K562 (cell line): Measurements from ENCODE around the gene S100P. TPM values are rescaled to one million over a fixed set of nuclear protein-coding genes. Genes with fewer than 3 reads are reported as not detected.

ENCODE experiments used
- ATAC-seq: fragments of 200-7000 bp; cut with Tn5 transposase; 3 replicates; pipeline ENCODE4 v1.9.1; 2020; ENCODE audit warnings: moderate library complexity
- BruUV-seq: library from RNA; stranded (reverse); fragments of 400-500 nt; replicated peaks from 2 replicates; lab custom pipeline; 2021; lab: Mats Ljungman, UMichigan
- CTCF ChIA-PET: fragments of 300-600 bp; formaldehyde crosslinking; extraction: SDS; loops from one replicate; lab custom pipeline; 2021; ENCODE audit warnings: low intra/inter-chr PET ratio; lab: Yijun Ruan, JAX
- POLR2A ChIA-PET: fragments of 300-600, 350-650 bp; sonication (Branson Sonifier 250); formaldehyde crosslinking; extraction: SDS; loops from one replicate; lab custom pipeline; 2021; ENCODE audit warnings: antibody characterized with exemption, inconsistent platforms; lab: Yijun Ruan, JAX
- DNase-seq, 4 experiments: peaks; one replicate each; pipeline versions ENCODE4 v3.0.0 to v3.0.0-alpha.2; 2011 to 2018; ENCODE audit warnings: low spot score in 3 of 4, mixed read lengths in 3 of 4; ENCODE audit errors: extremely low read depth in 1 of 4
- FAIRE-seq: peaks from 2 replicates; lab custom pipeline; 2011; peaks lifted over from hg19 to GRCh38; lab: Jason Lieb, UNC
- H2AFZ ChIP-seq: 2 replicates; pipeline ENCODE4 v1.6.0; 2011; ENCODE audit warnings: low read depth, low read length, control low read depth, inconsistent platforms
- H3K27ac ChIP-seq: fragments of 200-600 bp; 3 replicates; pipeline ENCODE4 v1.8.0; 2011; ENCODE audit warnings: low read depth, mild to moderate bottlenecking, control low read depth, inconsistent platforms, low read length, moderate library complexity, mixed read lengths; ENCODE audit errors: extremely low read depth
- H3K27me3 ChIP-seq, 2 experiments: fragments of 300-600 bp in 1 of 2; 2 replicates in 1 of 2; 3 replicates in 1 of 2; pipeline versions ENCODE4 v1.6.0 to v1.8.0; 2011; ENCODE audit warnings: inconsistent platforms in 2 of 2, low read length in 2 of 2, mild to moderate bottlenecking in 1 of 2, mixed read lengths in 1 of 2, moderate library complexity in 1 of 2; ENCODE audit not compliant: control insufficient read depth in 2 of 2, insufficient read depth in 2 of 2
- H3K36me3 ChIP-seq: fragments of 300-600 bp; 3 replicates; pipeline ENCODE4 v1.8.0; 2011; ENCODE audit warnings: mild to moderate bottlenecking, low read length, inconsistent platforms; ENCODE audit not compliant: control insufficient read depth, insufficient read depth
- H3K4me1 ChIP-seq, 2 experiments: fragments of 200-600 bp in 1 of 2; replicated peaks in 1 of 2; 2 replicates in 1 of 2; 3 replicates in 1 of 2; pipeline versions ENCODE4 v1.5.1 to v1.8.0; 2011; ENCODE audit warnings: inconsistent platforms in 2 of 2, low read length in 2 of 2, mild to moderate bottlenecking in 1 of 2, mixed read lengths in 1 of 2, moderate library complexity in 1 of 2; ENCODE audit not compliant: control insufficient read depth in 2 of 2, insufficient read depth in 2 of 2
- H3K4me2 ChIP-seq: 2 replicates; pipeline ENCODE4 v1.6.1; 2011; ENCODE audit warnings: low read length, control low read depth, inconsistent platforms, mixed read lengths; ENCODE audit not compliant: insufficient read depth
- H3K4me3 ChIP-seq: fragments of 200-600 bp; sonication (generic), shearing (Covaris generic); 2 replicates; pipeline ENCODE4 v1.5.1; 2016; ENCODE audit warnings: control low read depth, inconsistent platforms
- H3K79me2 ChIP-seq: fragments of 200-600 bp; 3 replicates; pipeline ENCODE4 v1.8.0; 2011; ENCODE audit warnings: low read length, inconsistent platforms; ENCODE audit not compliant: control insufficient read depth, insufficient read depth
- H3K9ac ChIP-seq, 2 experiments: 2 replicates each; pipeline versions ENCODE4 v1.6.0 to v1.6.1; 2011; ENCODE audit warnings: low read depth in 2 of 2, low read length in 2 of 2, control low read depth in 1 of 2, inconsistent platforms in 1 of 2, mild to moderate bottlenecking in 1 of 2, mixed read lengths in 1 of 2; ENCODE audit not compliant: insufficient read depth in 1 of 2
- H3K9me1 ChIP-seq: one replicate; pipeline ENCODE4 v1.6.0; 2011; ENCODE audit warnings: inconsistent platforms, mild to moderate bottlenecking, low read length, moderate library complexity; ENCODE audit not compliant: control insufficient read depth, insufficient read depth
- H3K9me3 ChIP-seq: replicated peaks from 2 replicates; pipeline ENCODE4 v1.5.1; 2011; ENCODE audit warnings: low read depth, low read length, inconsistent platforms; ENCODE audit not compliant: control insufficient read depth, insufficient read depth
- H4K20me1 ChIP-seq: replicated peaks from 2 replicates; pipeline ENCODE4 v1.6.1; 2011; ENCODE audit warnings: low read length, inconsistent platforms, mixed read lengths; ENCODE audit not compliant: control insufficient read depth, insufficient read depth
- BCOR ChIP-seq: fragments of 450-650 bp; IDR thresholded peaks from 2 replicates; pipeline ENCODE4 v1.6.1; 2016
- CBX3 ChIP-seq, 2 experiments: IDR thresholded peaks; 1 replicate in 1 of 2; 2 replicates in 1 of 2; pipeline ENCODE4 v1.6.1; 2012; ENCODE audit warnings: inconsistent platforms in 2 of 2, low read length in 2 of 2, borderline replicate concordance in 1 of 2, control low read depth in 1 of 2
- CGGBP1 ChIP-seq: fragments of 250-450 bp; sonication (Bioruptor Pico); IDR thresholded peaks from 2 replicates; pipeline ENCODE4 v1.9.0; 2021; ENCODE audit warnings: mild to moderate bottlenecking
- DNMT1 ChIP-seq: fragments of 450-650 bp; IDR thresholded peaks from 2 replicates; pipeline ENCODE4 v1.6.1; 2016; ENCODE audit warnings: antibody characterized with exemption, mild to moderate bottlenecking
- E2F8 ChIP-seq: fragments of 450-650 bp; IDR thresholded peaks from 2 replicates; pipeline ENCODE4 v1.7.1; 2018; ENCODE audit warnings: mild to moderate bottlenecking, low read depth; ENCODE audit not compliant: partially characterized antibody
- GABPB1 ChIP-seq: sonication (generic); formaldehyde crosslinking; IDR thresholded peaks from 2 replicates; pipeline ENCODE4 v1.8.0; 2022; ENCODE audit warnings: mild to moderate bottlenecking, missing genetic modification reagents
- HCFC1 ChIP-seq: IDR thresholded peaks from 2 replicates; pipeline ENCODE4 v1.6.1; 2012; ENCODE audit warnings: low read depth, low read length, improper control_type of control experiment
- HNRNPK ChIP-seq: fragments of 200-400 bp; formaldehyde crosslinking; IDR thresholded peaks from one replicate; pipeline ENCODE4 v1.6.1; 2018; ENCODE audit warnings: mild to moderate bottlenecking, low read depth, low read length; ENCODE audit not compliant: poor library complexity, severe bottlenecking
- KHSRP ChIP-seq: fragments of 450-650 bp; IDR thresholded peaks from 2 replicates; pipeline ENCODE4 v1.6.1; 2017
- MAFG ChIP-seq: fragments of 450-650 bp; conservative IDR thresholded peaks from 2 replicates; pipeline ENCODE4 v1.6.1; 2016; ENCODE audit warnings: missing genetic modification characterization, missing compliant biosample characterization
- MBD2 ChIP-seq: sonication (generic); IDR thresholded peaks from 2 replicates; pipeline ENCODE4 v1.6.1; 2016; ENCODE audit warnings: low read depth, borderline replicate concordance
- POLR2H ChIP-seq: IDR thresholded peaks from 2 replicates; pipeline ENCODE4 v1.6.1; 2016; ENCODE audit warnings: missing genetic modification characterization, low read depth, mild to moderate bottlenecking, control low read depth, missing compliant biosample characterization, moderate library complexity
- RBBP5 ChIP-seq: fragments of 200-600 bp; sonication (generic); IDR thresholded peaks from 2 replicates; pipeline ENCODE4 v1.6.1; 2012; ENCODE audit warnings: borderline replicate concordance, mild to moderate bottlenecking, low read length, control low read depth, inconsistent platforms; ENCODE audit not compliant: insufficient read depth, poor library complexity, severe bottlenecking
- RBM25 ChIP-seq: fragments of 200-400 bp; formaldehyde crosslinking; IDR thresholded peaks from 2 replicates; pipeline ENCODE4 v1.6.1; 2018; ENCODE audit warnings: low read length, low read depth, moderate library complexity; ENCODE audit not compliant: severe bottlenecking
- RBM34 ChIP-seq: fragments of 200-400 bp; formaldehyde crosslinking; IDR thresholded peaks from 2 replicates; pipeline ENCODE4 v1.6.1; 2018; ENCODE audit warnings: low read length, borderline replicate concordance; ENCODE audit not compliant: insufficient read depth
- SAP30 ChIP-seq: fragments of 200-600 bp; sonication (generic); IDR thresholded peaks from 2 replicates; pipeline ENCODE4 v1.6.1; 2012; ENCODE audit warnings: borderline replicate concordance, low read depth, mild to moderate bottlenecking, moderate library complexity, low read length, control low read depth, inconsistent platforms; ENCODE audit not compliant: insufficient read depth, poor library complexity, severe bottlenecking
- WHSC1 ChIP-seq: IDR thresholded peaks from one replicate; pipeline ENCODE4 v1.6.1; 2012; ENCODE audit warnings: low read length, control low read depth, inconsistent platforms
- XRCC3 ChIP-seq: fragments of 450-650 bp; IDR thresholded peaks from 2 replicates; pipeline ENCODE4 v1.6.1; 2017; ENCODE audit warnings: mild to moderate bottlenecking, moderate library complexity
- ZNF121 ChIP-seq: sonication (generic); formaldehyde crosslinking; conservative IDR thresholded peaks from 2 replicates; pipeline ENCODE4 v1.8.0; 2022; ENCODE audit warnings: missing genetic modification reagents
- ZNF77 ChIP-seq: fragments of 250-450 bp; sonication (Bioruptor Pico); IDR thresholded peaks from 2 replicates; pipeline ENCODE4 v1.5.0; 2020
- ZZZ3 ChIP-seq: fragments of 450-650 bp; IDR thresholded peaks from 2 replicates; pipeline ENCODE4 v1.6.1; 2016; ENCODE audit warnings: antibody characterized with exemption, mild to moderate bottlenecking, moderate library complexity
- WGBS: fragments of 100-300 bp; shearing (Covaris generic); methylation state at CpG from one replicate; pipeline ENCODE4 v1.1.6; 2016; ENCODE audit warnings: low coverage, mixed read lengths; ENCODE audit not compliant: insufficient coverage; ENCODE audit errors: missing lambda C conversion rate; 5-methylcytosine and 5-hydroxymethylcytosine counted together
- in situ Hi-C: fragments of 300-500 bp; cut with MboI; formaldehyde crosslinking; loops from 4 replicates; pipeline ENCODE4 v1.15.0; 2018; ENCODE audit warnings: inconsistent platforms, mixed read lengths
- intact Hi-C: fragments of 100-400 bp; cut with micrococcal nuclease; formaldehyde crosslinking; loops from 2 replicates; pipeline ENCODE4 v1.14.2; 2022
- polyA plus RNA-seq, 8 experiments: library from polyadenylated mRNA; depleted of rRNA in 4 of 8; stranded (reverse) in 5 of 8; unstranded in 3 of 8; fragments of >200 nt; fragmentation: Nextera tagmentation in 2 of 8; fragmentation: Illumina TruSeq in 1 of 8; extraction: Ambion mirVana in 2 of 8; extraction: Trizol in 1 of 8; gene quantifications; 2 replicates each; pipeline versions ENCODE4 v1.2.1 to v1.2.3, GENCODE V29; 2011 to 2014; ENCODE audit warnings: inconsistent platforms in 1 of 8, missing spikeins in 1 of 8
- total RNA-seq, 7 experiments: library from RNA; depleted of rRNA in 6 of 7; stranded (reverse); fragments of >200 nt in 6 of 7; fragmentation: Illumina TruSeq in 2 of 7; extraction: Trizol in 2 of 7; gene quantifications; 2 replicates each; pipeline versions ENCODE4 v1.2.1 to v1.2.3, GENCODE V29; 2011 to 2021; ENCODE audit warnings: low replicate concordance in 1 of 7

Gene S100P
- total and polyA plus RNA-seq, 9 of the 15 experiments (the other 6 are each of a cell fraction or from before 2014, with no cell fraction given): 4.1 to 23.8 (median 7.5) TPM

GRCh38 chr4:6699903-6700302 lies 6.2 kb downstream of the S100P start:
- Histone ChIP-seq H3K79me2 (peaks cover 13% of the 10 kb centered on the region), H3K4me1 (peaks cover 15 to 31% of the 10 kb centered on the region in 2 experiments), H4K20me1 (no peaks in the 10 kb centered on the region), H3K4me2 (no peak overlapping the region), H3K9me3 (no peaks in the 10 kb centered on the region), H3K27me3 (no peaks in the 10 kb centered on the region), H3K9me1 (no peaks in the 10 kb centered on the region), H3K9ac (no peak overlapping the region), H3K27ac (no peak overlapping the region), H3K36me3 (peaks cover 16% of the 10 kb centered on the region), H3K4me3 (no peak overlapping the region), H2AFZ (no peak overlapping the region)
- WGBS: 89% methylated on average over 1 of the region's 1 CpG
- in situ Hi-C loops: no loop called here
- ATAC-seq: no peak
- no peak for DNase-seq
- no peak for FAIRE-seq
- ChIA-PET CTCF (no interaction called here), POLR2A (interaction anchor here (0.8 to 1.8 kb wide), 2 partner anchors 24 to 124 kb away, joined by 3 to 8 read pairs; no protein-coding TSS in a partner anchor)
- no TSS peak for BruUV-seq
- intact Hi-C loops: no loop called here
- peak; percentile 4 for TF ChIP-seq RBM25
- no peak for TF ChIP-seq E2F8
- TF ChIP-seq DNMT1: no peak
- no peak for TF ChIP-seq ZZZ3
- TF ChIP-seq MBD2: no peak
- TF ChIP-seq HNRNPK: no peak
- no peak for TF ChIP-seq KHSRP
- TF ChIP-seq POLR2H (tag): no peak
- TF ChIP-seq XRCC3: no peak
- TF ChIP-seq RBBP5: no peak
- no peak for TF ChIP-seq SAP30
- peak; percentile 96 for TF ChIP-seq ZNF121 (CRISPR knock-in tag)
- no peak for TF ChIP-seq CGGBP1 (CRISPR knock-in tag)
- no peak for TF ChIP-seq ZNF77
- peak; percentile 56; the same call in 1 of the 2 replicates for TF ChIP-seq BCOR
- TF ChIP-seq GABPB1: no peak
- no peak for TF ChIP-seq MAFG (tag)
- TF ChIP-seq WHSC1: no peak
- TF ChIP-seq RBM34: no peak
- no peak for TF ChIP-seq CBX3 (IDR thresholded peaks at IDR 0.05; ENCODE audit: borderline replicate concordance in 1 of 2, low read length in 2 of 2)
- no peak for TF ChIP-seq HCFC1
